Measurements from ENCODE around the gene TXLNA. TPM values are rescaled to one million over a fixed set of nuclear protein-coding genes. Genes with fewer than 3 reads are reported as not detected.

TXLNA gene
- total and polyA plus RNA-seq, 8 donors, result 39.8 to 56.4 (median 46.8) TPM

- H3K27me3 ChIP-seq, result no peaks in the 10 kb centered on the region
- H3K4me3 ChIP-seq, result peak overlapping the region; percentile 62 to 80
- no peak overlapping the region for H3K27ac ChIP-seq
- no peaks in the 10 kb centered on the region for H3K9me3 ChIP-seq
- ATAC-seq (no peak), DNase-seq (no peak)
- peaks cover 21 to 63% of the 10 kb centered on the region in 2 donors for H3K4me1 ChIP-seq
- peaks cover 0 to 51% of the 10 kb centered on the region in 2 donors for H3K36me3 ChIP-seq
- no peak for TF ChIP-seq CTCF (IDR thresholded peaks at IDR 0.05)
- intact Hi-C loops (cut with DNase I), result no loop called here
Measured at GRCh38 chr1:32181563-32181962, 2.1 kb downstream of the TXLNA start.

GRCh38 chr1:32182060-32182459, 2.6 kb downstream of the TXLNA start:
- intact Hi-C loops (cut with DNase I), result no loop called here
- TF ChIP-seq CTCF (IDR thresholded peaks at IDR 0.05), result no peak
- Histone ChIP-seq H3K27ac (no peak overlapping the region), H3K4me1 (peaks cover 21 to 63% of the 10 kb centered on the region in 2 donors), H3K4me3 (peak overlapping the region in 1 of 2 donors; percentile 80), H3K9me3 (no peaks in the 10 kb centered on the region), H3K36me3 (peaks cover 0 to 55% of the 10 kb centered on the region in 2 donors), H3K27me3 (no peaks in the 10 kb centered on the region)
- DNase-seq (no peak), ATAC-seq (no peak)

GRCh38 chr1:32184650-32185049, 5.2 kb downstream of the TXLNA start:
- Histone ChIP-seq H3K9me3 (no peaks in the 10 kb centered on the region), H3K36me3 (peaks cover 9 to 81% of the 10 kb centered on the region in 2 donors), H3K4me1 (peaks cover 13 to 48% of the 10 kb centered on the region in 2 donors), H3K27ac (no peak overlapping the region), H3K4me3 (no peak overlapping the region), H3K27me3 (no peaks in the 10 kb centered on the region)
- DNase-seq, result no peak
- intact Hi-C loops (cut with DNase I), result no loop called here
- TF ChIP-seq CTCF (IDR thresholded peaks at IDR 0.05), result no peak
- no peak for ATAC-seq

GRCh38 chr1:32186077-32186476, 6.6 kb downstream of the TXLNA start:
- Histone ChIP-seq H3K27me3 (no peaks in the 10 kb centered on the region), H3K27ac (no peak overlapping the region), H3K9me3 (no peaks in the 10 kb centered on the region), H3K4me3 (no peak overlapping the region), H3K36me3 (peaks cover 9 to 96% of the 10 kb centered on the region in 2 donors), H3K4me1 (peaks cover 10 to 40% of the 10 kb centered on the region in 2 donors)
- DNase-seq (no peak), ATAC-seq (no peak)
- TF ChIP-seq CTCF (IDR thresholded peaks at IDR 0.05), result no peak
- intact Hi-C loops (cut with DNase I), result no loop called here

GRCh38 chr1:32186491-32186890, 7.0 kb downstream of the TXLNA start:
- H3K27ac ChIP-seq, result no peak overlapping the region
- intact Hi-C loops (cut with DNase I), result no loop called here
- TF ChIP-seq CTCF (IDR thresholded peaks at IDR 0.05), result no peak
- H3K36me3 ChIP-seq, result peaks cover 9 to 97% of the 10 kb centered on the region in 2 donors
- H3K27me3 ChIP-seq, result no peaks in the 10 kb centered on the region
- H3K4me3 ChIP-seq, result no peak overlapping the region
- DNase-seq (no peak), ATAC-seq (no peak)
- no peaks in the 10 kb centered on the region for H3K9me3 ChIP-seq
- peaks cover 6 to 35% of the 10 kb centered on the region in 2 donors for H3K4me1 ChIP-seq

All from left lung (tissue), 10 donors.